ENCODE data around the gene RALGPS2.

The RALGPS2 gene

DNA sequence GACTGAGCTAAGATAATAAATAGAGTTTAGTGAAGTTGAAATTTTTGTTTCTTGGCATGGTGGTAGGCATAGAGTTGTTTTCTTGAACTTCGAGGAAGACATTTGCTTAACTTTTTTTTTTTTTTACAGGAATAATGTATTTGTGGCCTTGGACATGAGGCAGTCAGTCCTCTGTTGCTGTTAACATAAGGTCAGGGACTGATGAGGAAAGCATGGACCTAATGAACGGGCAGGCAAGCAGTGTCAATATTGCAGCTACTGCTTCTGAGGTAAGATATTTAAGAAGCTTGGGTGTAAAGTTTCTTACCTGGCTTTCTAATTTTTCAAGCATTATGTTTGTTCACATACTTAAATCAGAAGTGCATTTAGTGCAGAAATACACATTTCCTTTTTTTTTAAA, 51.5 kb downstream of the RALGPS2 start:
- Histone ChIP-seq H3K27me3 (ENCODE audit: control insufficient read depth, insufficient read depth, low read length) (no peaks in the 10 kb centered on the region), H3K4me1 (ENCODE audit: control insufficient read depth, insufficient read depth, low read length) (no peaks in the 10 kb centered on the region), H3K4me3 (ENCODE audit: low read length) (no peak overlapping the region), H3K36me3 (ENCODE audit: control insufficient read depth, insufficient read depth, low read length) (no peaks in the 10 kb centered on the region), H3K9me3 (ENCODE audit: control insufficient read depth, insufficient read depth, low read length) (no peaks in the 10 kb centered on the region), H3K27ac (ENCODE audit: low read length) (no peak overlapping the region)
- 100% methylated on average over 1 of the region's 2 CpGs for WGBS (ENCODE audit: insufficient coverage, insufficient read length)
- no peak for DNase-seq (ENCODE audit: low read depth, low spot score)

- WGBS (ENCODE audit: insufficient coverage, insufficient read length), result no CpG with 5 or more reads among the region's 2 CpGs
- Histone ChIP-seq H3K27me3 (ENCODE audit: control insufficient read depth, insufficient read depth, low read length) (no peaks in the 10 kb centered on the region), H3K4me3 (ENCODE audit: low read length) (no peak overlapping the region), H3K4me1 (ENCODE audit: control insufficient read depth, insufficient read depth, low read length) (no peaks in the 10 kb centered on the region), H3K27ac (ENCODE audit: low read length) (no peak overlapping the region), H3K36me3 (ENCODE audit: control insufficient read depth, insufficient read depth, low read length) (no peaks in the 10 kb centered on the region), H3K9me3 (ENCODE audit: control insufficient read depth, insufficient read depth, low read length) (no peaks in the 10 kb centered on the region)
- no peak for DNase-seq (ENCODE audit: low read depth, low spot score)
These were observed 56.7 kb downstream of the RALGPS2 start for GRCh38 chr1:178781533-178782330.

- no peaks in the 10 kb centered on the region for H3K36me3 ChIP-seq (ENCODE audit: control insufficient read depth, insufficient read depth, low read length)
- DNase-seq (ENCODE audit: low read depth, low spot score), result no peak
- H3K4me1 ChIP-seq (ENCODE audit: control insufficient read depth, insufficient read depth, low read length), result no peaks in the 10 kb centered on the region
These were observed 59.1 kb downstream of the RALGPS2 start for GRCh38 chr1:178784131-178784536.

DNA sequence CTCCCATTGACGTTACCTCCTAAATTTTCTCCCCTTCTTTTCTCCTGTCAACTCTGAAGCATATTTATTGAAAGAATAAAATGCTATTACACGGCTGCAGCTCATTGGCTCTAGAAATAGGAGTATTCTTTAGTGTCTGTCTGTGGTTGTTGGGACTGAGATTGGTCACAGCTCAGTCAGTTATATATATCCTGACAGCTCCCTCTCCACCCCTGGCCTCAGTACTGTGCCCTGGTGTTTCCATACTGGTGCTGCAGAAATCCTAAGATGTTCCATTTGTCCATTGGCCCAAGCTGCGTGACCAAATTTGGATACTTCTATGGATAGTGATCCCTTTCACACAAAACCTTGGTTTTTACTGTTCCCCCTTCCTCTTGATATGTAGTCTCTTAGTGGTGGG, 67.3 kb downstream of the RALGPS2 start:
- H3K4me1 ChIP-seq (ENCODE audit: control insufficient read depth, insufficient read depth, low read length), result no peaks in the 10 kb centered on the region
- WGBS (ENCODE audit: insufficient coverage, insufficient read length), result no CpG with 5 or more reads among the region's 3 CpGs
- no peak overlapping the region for H3K4me3 ChIP-seq (ENCODE audit: low read length)
- no peaks in the 10 kb centered on the region for H3K36me3 ChIP-seq (ENCODE audit: control insufficient read depth, insufficient read depth, low read length)
- H3K27ac ChIP-seq (ENCODE audit: low read length), result no peak overlapping the region
- no peak for DNase-seq (ENCODE audit: low read depth, low spot score)
- H3K9me3 ChIP-seq (ENCODE audit: control insufficient read depth, insufficient read depth, low read length), result no peaks in the 10 kb centered on the region
- H3K27me3 ChIP-seq (ENCODE audit: control insufficient read depth, insufficient read depth, low read length), result no peaks in the 10 kb centered on the region

More at GRCh38 chr1:178784131-178784536, 59.1 kb downstream of the RALGPS2 start:
- Histone ChIP-seq H3K4me3 (ENCODE audit: low read length) (no peak overlapping the region), H3K9me3 (ENCODE audit: control insufficient read depth, insufficient read depth, low read length) (no peaks in the 10 kb centered on the region), H3K27me3 (ENCODE audit: control insufficient read depth, insufficient read depth, low read length) (no peaks in the 10 kb centered on the region), H3K27ac (ENCODE audit: low read length) (no peak overlapping the region)
- no CpG with 5 or more reads among the region's 2 CpGs for whole genome bisulfite sequencing (ENCODE audit: insufficient coverage, insufficient read length)

- WGBS (ENCODE audit: insufficient coverage, insufficient read length), result no CpG with 5 or more reads among the region's 3 CpGs
These were observed 71.0 kb downstream of the RALGPS2 start for GRCh38 chr1:178796013-178796412.

DNA sequence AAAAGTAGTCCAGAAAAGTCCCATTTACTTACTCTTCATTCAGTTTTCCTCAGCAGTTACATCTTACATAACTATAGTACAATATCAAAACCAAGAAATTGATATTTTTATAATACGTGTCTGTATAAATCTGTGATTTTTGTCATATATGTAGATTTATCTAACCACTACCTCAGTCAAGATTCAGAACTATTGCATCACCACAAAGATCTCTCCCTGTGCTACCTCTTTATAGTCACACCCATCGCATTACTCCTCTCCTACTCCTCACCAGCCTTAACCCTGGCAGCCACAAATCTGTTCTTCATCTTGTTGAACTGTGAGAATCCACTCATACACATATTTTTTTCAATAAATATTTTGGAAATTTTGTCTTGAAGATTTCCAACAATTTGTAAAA, 72.5 kb downstream of the RALGPS2 start:
- Histone ChIP-seq H3K27me3 (ENCODE audit: control insufficient read depth, insufficient read depth, low read length) (no peaks in the 10 kb centered on the region), H3K9me3 (ENCODE audit: control insufficient read depth, insufficient read depth, low read length) (no peaks in the 10 kb centered on the region), H3K36me3 (ENCODE audit: control insufficient read depth, insufficient read depth, low read length) (no peaks in the 10 kb centered on the region), H3K4me1 (ENCODE audit: control insufficient read depth, insufficient read depth, low read length) (no peaks in the 10 kb centered on the region), H3K4me3 (ENCODE audit: low read length) (no peak overlapping the region), H3K27ac (ENCODE audit: low read length) (no peak overlapping the region)
- WGBS (ENCODE audit: insufficient coverage, insufficient read length), result no CpG with 5 or more reads among the region's 2 CpGs
- no peak for DNase-seq (ENCODE audit: low read depth, low spot score)

More at GRCh38 chr1:178796013-178796412, 71.0 kb downstream of the RALGPS2 start:
- no peak overlapping the region for H3K27ac ChIP-seq (ENCODE audit: low read length)
- no peak for DNase-seq (ENCODE audit: low read depth, low spot score)
- no peaks in the 10 kb centered on the region for H3K4me1 ChIP-seq (ENCODE audit: control insufficient read depth, insufficient read depth, low read length)
- no peaks in the 10 kb centered on the region for H3K27me3 ChIP-seq (ENCODE audit: control insufficient read depth, insufficient read depth, low read length)
- H3K4me3 ChIP-seq (ENCODE audit: low read length), result no peak overlapping the region
- H3K9me3 ChIP-seq (ENCODE audit: control insufficient read depth, insufficient read depth, low read length), result no peaks in the 10 kb centered on the region
- H3K36me3 ChIP-seq (ENCODE audit: control insufficient read depth, insufficient read depth, low read length), result no peaks in the 10 kb centered on the region

DNA sequence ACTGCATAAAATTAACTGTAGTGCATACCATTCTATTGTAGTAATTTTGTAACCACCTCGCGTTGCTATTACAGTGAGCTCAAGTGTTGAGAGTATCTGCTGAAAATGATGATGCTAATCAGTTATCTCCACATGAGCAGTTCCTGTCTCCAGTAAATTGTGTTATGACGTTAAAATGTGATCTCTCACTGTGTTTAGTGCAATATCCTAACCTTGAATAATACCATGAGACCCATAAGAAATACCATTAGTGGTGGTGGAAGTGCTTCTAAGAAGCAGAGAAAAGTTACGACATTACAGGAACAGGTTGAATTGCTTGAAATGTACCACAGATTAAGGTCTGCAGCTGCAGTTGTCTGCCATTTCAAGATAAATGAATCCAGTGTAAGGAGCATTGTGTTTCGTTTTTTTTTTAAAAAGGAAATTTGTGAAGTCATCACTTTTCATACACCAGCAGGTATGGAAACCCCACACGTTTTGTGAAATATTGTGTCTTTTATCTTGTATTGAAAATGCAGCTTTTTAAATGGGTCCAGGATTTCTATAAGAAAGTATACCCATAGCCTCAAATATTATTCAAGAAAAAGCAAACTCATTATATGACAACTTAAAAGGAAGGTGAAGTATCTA, 73.3 kb downstream of the RALGPS2 start:
- H3K4me3 ChIP-seq (ENCODE audit: low read length), result no peak overlapping the region
- no peaks in the 10 kb centered on the region for H3K36me3 ChIP-seq (ENCODE audit: control insufficient read depth, insufficient read depth, low read length)
- no peaks in the 10 kb centered on the region for H3K27me3 ChIP-seq (ENCODE audit: control insufficient read depth, insufficient read depth, low read length)
- no peak overlapping the region for H3K27ac ChIP-seq (ENCODE audit: low read length)
- no peak for DNase-seq (ENCODE audit: low read depth, low spot score)
- H3K9me3 ChIP-seq (ENCODE audit: control insufficient read depth, insufficient read depth, low read length), result no peaks in the 10 kb centered on the region
- no peaks in the 10 kb centered on the region for H3K4me1 ChIP-seq (ENCODE audit: control insufficient read depth, insufficient read depth, low read length)
- WGBS (ENCODE audit: insufficient coverage, insufficient read length), result no CpG with 5 or more reads among the region's 6 CpGs

GRCh38 chr1:178802873-178803272, 77.8 kb downstream of the RALGPS2 start:
- no peaks in the 10 kb centered on the region for H3K9me3 ChIP-seq (ENCODE audit: control insufficient read depth, insufficient read depth, low read length)
- H3K4me1 ChIP-seq (ENCODE audit: control insufficient read depth, insufficient read depth, low read length), result no peaks in the 10 kb centered on the region
- H3K4me3 ChIP-seq (ENCODE audit: low read length), result no peak overlapping the region
- H3K27ac ChIP-seq (ENCODE audit: low read length), result no peak overlapping the region
- no peak for DNase-seq (ENCODE audit: low read depth, low spot score)
- no peaks in the 10 kb centered on the region for H3K27me3 ChIP-seq (ENCODE audit: control insufficient read depth, insufficient read depth, low read length)
- no CpG with 5 or more reads among the region's 3 CpGs for WGBS (ENCODE audit: insufficient coverage, insufficient read length)
- H3K36me3 ChIP-seq (ENCODE audit: control insufficient read depth, insufficient read depth, low read length), result no peaks in the 10 kb centered on the region

DNA sequence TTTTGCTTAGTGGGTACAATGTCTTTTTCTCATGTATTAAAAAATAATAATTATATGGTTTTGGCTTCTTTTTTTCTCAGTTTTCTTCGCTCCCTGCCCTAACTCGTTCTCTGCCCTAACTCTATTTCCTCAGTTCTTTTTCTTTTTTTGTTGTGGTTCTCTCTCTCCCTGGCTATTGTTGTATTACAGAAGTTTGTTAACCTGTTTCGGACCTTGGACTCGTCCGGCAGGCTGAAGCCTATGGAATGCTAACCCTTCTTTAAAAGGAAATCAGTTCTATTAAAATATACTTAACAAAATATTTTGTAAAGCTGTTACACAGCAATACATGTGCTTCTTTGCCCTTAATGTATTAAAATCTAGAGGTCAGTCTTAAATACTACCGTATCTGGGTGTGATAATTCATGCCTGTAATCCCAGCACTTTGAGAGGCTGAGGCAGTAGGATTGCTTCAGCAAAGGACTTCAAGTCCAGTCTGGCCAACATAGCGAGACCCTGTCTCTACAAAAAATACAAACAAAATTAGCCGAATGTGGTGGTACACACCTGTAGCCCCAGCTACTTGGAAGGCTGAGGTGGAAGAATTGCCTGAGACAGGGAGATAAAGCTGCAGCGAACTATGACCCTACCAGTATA, 81.7 kb downstream of the RALGPS2 start:
- Histone ChIP-seq H3K27ac (ENCODE audit: low read length) (no peak overlapping the region), H3K27me3 (ENCODE audit: control insufficient read depth, insufficient read depth, low read length) (no peaks in the 10 kb centered on the region), H3K4me3 (ENCODE audit: low read length) (no peak overlapping the region), H3K36me3 (ENCODE audit: control insufficient read depth, insufficient read depth, low read length) (no peaks in the 10 kb centered on the region), H3K4me1 (ENCODE audit: control insufficient read depth, insufficient read depth, low read length) (no peaks in the 10 kb centered on the region), H3K9me3 (ENCODE audit: control insufficient read depth, insufficient read depth, low read length) (no peaks in the 10 kb centered on the region)
- no peak for DNase-seq (ENCODE audit: low read depth, low spot score)
- WGBS (ENCODE audit: insufficient coverage, insufficient read length), result no CpG with 5 or more reads among the region's 9 CpGs

DNA sequence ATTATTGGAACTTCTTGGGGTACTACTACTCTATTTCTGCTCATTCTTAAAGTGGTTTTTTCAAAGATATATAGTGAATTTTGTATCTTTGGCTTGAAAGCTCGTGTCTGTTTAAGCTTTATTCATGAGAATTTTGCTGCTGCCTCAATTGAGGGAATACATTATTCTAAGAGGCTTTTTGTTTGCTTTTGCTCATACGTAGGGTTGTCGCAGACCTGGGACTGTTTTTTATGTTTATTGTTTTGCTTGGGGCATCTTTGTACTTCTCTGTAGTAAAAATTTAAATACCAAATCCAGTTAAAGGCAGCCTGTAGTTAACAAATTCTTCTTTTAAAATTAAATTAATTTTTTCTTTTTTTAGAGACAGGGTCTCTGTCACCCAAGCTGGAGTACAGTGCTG, 83.5 kb downstream of the RALGPS2 start:
- no CpG with 5 or more reads among the region's 3 CpGs for WGBS (ENCODE audit: insufficient coverage, insufficient read length)
- H3K27me3 ChIP-seq (ENCODE audit: control insufficient read depth, insufficient read depth, low read length), result no peaks in the 10 kb centered on the region
- no peaks in the 10 kb centered on the region for H3K9me3 ChIP-seq (ENCODE audit: control insufficient read depth, insufficient read depth, low read length)
- DNase-seq (ENCODE audit: low read depth, low spot score), result no peak
- no peaks in the 10 kb centered on the region for H3K4me1 ChIP-seq (ENCODE audit: control insufficient read depth, insufficient read depth, low read length)
- H3K4me3 ChIP-seq (ENCODE audit: low read length), result no peak overlapping the region
- no peaks in the 10 kb centered on the region for H3K36me3 ChIP-seq (ENCODE audit: control insufficient read depth, insufficient read depth, low read length)
- no peak overlapping the region for H3K27ac ChIP-seq (ENCODE audit: low read length)

All from iPS DF 6.9 (cell line).